OCI-M2 (cell line): ENCODE results near the gene ACTR1A.
A peak's percentile ranks its signal among the peaks of the same experiment; 100 is the strongest.

Source experiments
- DNase-seq: peaks from one replicate; lab custom pipeline; 2025; ENCODE audit not compliant: unreplicated experiment; lab: John Stamatoyannopoulos, UW

ACTR1A gene

GRCh38 chr10:102491136-102491535, 11.4 kb downstream of the ACTR1A start:
- DNase-seq: no peak

GRCh38 chr10:102485093-102485784, 17.3 kb downstream of the ACTR1A start:
- no peak for DNase-seq

GRCh38 chr10:102484021-102484420, 18.5 kb downstream of the ACTR1A start:
- no peak for DNase-seq

GRCh38 chr10:102480396-102480795, 22.1 kb downstream of the ACTR1A start:
- DNase-seq: no peak

GRCh38 chr10:102479651-102480050, 22.9 kb downstream of the ACTR1A start:
- no peak for DNase-seq

- no peak for DNase-seq
Observed at GRCh38 chr10:102476466-102477141, 25.9 kb downstream of the ACTR1A start.

- no peak for DNase-seq
Observed at GRCh38 chr10:102475451-102476040, 27.0 kb downstream of the ACTR1A start.

GRCh38 chr10:102473445-102474331, 28.8 kb downstream of the ACTR1A start:
- DNase-seq: no peak

GRCh38 chr10:102470579-102471546, 31.6 kb downstream of the ACTR1A start:
- no peak for DNase-seq

- no peak for DNase-seq
Observed at GRCh38 chr10:102468683-102469082, 33.8 kb downstream of the ACTR1A start.

GRCh38 chr10:102467971-102468438, 34.5 kb downstream of the ACTR1A start:
- no peak for DNase-seq

GRCh38 chr10:102467318-102467717, 35.2 kb downstream of the ACTR1A start:
- no peak for DNase-seq

- no peak for DNase-seq
Observed at GRCh38 chr10:102465466-102465865, 37.0 kb downstream of the ACTR1A start.

GRCh38 chr10:102463983-102464382, 38.5 kb downstream of the ACTR1A start:
- DNase-seq: no peak

GRCh38 chr10:102462512-102463054, 39.9 kb downstream of the ACTR1A start:
- DNase-seq: no peak

- DNase-seq: peak; percentile 67
Observed at GRCh38 chr10:102461187-102462054, 41.1 kb downstream of the ACTR1A start.

GRCh38 chr10:102460836-102461186, 41.7 kb downstream of the ACTR1A start:
- DNase-seq: no peak

GRCh38 chr10:102458656-102459055, 43.9 kb downstream of the ACTR1A start:
- DNase-seq: no peak

- DNase-seq: no peak
Observed at GRCh38 chr10:102457591-102458150, 44.8 kb downstream of the ACTR1A start.
